ENCODE measurements around the gene PIP.
"Not testable (repeated sequence)": the region's sequence is repeated elsewhere in the genome, so short reads cannot be mapped to it uniquely, and the experiment has no call there.

The PIP gene

DNA sequence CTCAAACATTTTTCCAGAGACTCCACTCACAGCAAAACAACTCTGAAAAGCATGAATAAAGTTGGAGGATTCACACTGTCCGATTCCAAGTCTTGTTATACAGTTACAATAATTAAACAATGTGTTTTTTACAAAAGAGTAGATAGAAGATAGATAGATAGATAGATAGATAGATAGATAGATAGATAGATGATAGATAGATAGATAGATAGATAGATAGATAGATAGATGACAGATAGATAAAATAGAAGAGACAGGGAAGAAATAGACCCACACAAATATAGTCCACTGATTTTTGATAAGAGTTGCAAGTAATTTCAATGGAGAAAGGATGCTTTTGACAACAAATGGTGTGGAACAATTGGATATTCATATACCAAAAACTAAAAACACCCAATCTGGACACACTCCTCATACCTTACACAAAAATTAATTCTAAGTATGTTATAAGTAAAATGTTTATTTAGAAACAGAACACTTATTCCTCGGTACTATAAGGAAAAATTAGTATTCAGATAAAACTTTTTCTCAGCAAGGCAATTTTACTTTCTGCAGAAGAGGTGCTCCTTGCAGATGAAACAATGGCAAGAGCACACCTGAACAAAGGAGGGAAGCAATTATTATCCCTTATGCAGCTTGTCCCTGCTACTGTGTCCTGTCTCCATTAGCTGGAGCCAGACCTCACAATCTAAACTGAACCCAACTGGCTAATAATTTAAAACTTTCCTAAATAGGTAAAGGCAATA, 45.7 kb downstream of the PIP start:
- Histone ChIP-seq H3K4me3 (ENCODE audit: low read length) (no peak overlapping the region), H3K9me3 (ENCODE audit: control insufficient read depth, low read length) (peaks cover 16% of the 10 kb centered on the region), H3K9ac (ENCODE audit: low read length) (no peak overlapping the region), H3K4me1 (ENCODE audit: control insufficient read depth, insufficient read depth, low read length) (no peaks in the 10 kb centered on the region), H3K36me3 (ENCODE audit: control insufficient read depth, insufficient read depth, low read length, severe bottlenecking) (no peaks in the 10 kb centered on the region), H3K27me3 (replicated peaks; ENCODE audit: control insufficient read depth, insufficient read depth, low read length) (no peaks in the 10 kb centered on the region)
- no peak for DNase-seq (ENCODE audit: low read depth)

DNA sequence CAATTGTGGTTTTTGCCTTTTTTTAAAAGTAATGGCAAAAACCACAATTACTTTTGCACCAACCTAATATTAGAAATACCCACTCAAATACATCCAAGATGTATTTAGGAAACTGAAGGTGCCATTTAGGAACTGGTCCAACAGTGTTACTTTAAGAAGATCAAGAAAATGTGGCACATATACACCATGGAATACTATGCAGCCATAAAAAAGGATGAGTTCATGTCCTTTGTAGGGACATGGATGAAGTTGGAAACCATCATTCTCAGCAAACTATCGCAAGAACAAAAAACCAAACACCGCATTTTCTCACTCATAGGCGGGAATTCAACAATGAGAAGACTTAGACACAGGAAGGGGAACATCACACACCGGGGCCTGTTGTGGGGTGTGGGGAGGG, 48.9 kb downstream of the PIP start:
- not testable (repeated sequence) for H3K4me3 ChIP-seq (ENCODE audit: low read length); DNase-seq (ENCODE audit: low read depth); H3K4me1 ChIP-seq (ENCODE audit: control insufficient read depth, insufficient read depth, low read length); H3K9ac ChIP-seq (ENCODE audit: low read length); H3K36me3 ChIP-seq (ENCODE audit: control insufficient read depth, insufficient read depth, low read length, severe bottlenecking); H3K27me3 ChIP-seq (replicated peaks; ENCODE audit: control insufficient read depth, insufficient read depth, low read length)
- H3K9me3 ChIP-seq (ENCODE audit: control insufficient read depth, low read length): peaks cover 16% of the 10 kb centered on the region

DNA sequence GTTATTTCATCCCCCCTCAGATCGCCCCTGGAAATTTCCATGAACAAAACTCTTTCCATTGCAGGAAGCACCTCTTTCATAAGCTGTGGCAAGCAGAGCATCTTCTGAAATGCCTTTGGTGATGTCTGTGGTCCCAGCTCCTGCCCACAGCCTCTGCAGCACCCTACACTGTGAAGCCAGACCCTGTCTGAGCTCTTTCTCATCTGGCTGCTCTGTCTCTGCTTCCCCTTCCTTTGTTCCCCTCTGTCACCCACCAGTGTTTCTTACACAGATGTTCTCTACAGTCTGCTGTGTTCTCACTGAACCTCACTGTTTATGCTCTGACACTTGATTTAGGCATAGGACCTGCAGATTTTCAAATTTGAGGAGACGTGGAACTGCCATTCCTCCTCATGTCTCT, 49.5 kb downstream of the PIP start:
- no peak for DNase-seq (ENCODE audit: low read depth)
- Histone ChIP-seq H3K4me1 (ENCODE audit: control insufficient read depth, insufficient read depth, low read length) (no peaks in the 10 kb centered on the region), H3K9me3 (ENCODE audit: control insufficient read depth, low read length) (peaks cover 16% of the 10 kb centered on the region), H3K27me3 (replicated peaks; ENCODE audit: control insufficient read depth, insufficient read depth, low read length) (peaks cover 5% of the 10 kb centered on the region), H3K36me3 (ENCODE audit: control insufficient read depth, insufficient read depth, low read length, severe bottlenecking) (no peaks in the 10 kb centered on the region), H3K9ac (ENCODE audit: low read length) (no peak overlapping the region), H3K4me3 (ENCODE audit: low read length) (no peak overlapping the region)

DNA sequence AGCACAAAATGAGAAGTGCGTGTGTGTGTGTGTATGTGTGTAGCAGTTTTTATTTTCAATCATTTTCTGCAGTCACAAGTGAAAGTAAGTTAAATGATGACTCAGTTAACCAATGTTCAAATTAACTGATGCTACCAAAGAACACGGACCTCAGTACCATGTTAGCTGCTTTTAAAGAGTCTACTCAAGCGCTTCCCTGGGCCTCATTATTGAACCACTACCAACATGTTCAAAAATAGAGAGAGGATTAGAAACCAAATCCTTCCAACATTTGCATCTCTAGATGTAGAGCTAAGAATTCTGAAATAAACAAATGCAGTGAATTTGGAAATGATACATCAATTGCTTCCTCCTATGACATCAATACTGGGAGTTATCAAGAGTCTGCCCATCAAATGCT, 51.1 kb downstream of the PIP start, which contains the start of gene TAS2R39:
Gene TAS2R39, plus strand, starts transcription at position 396 of the 400 bp plus-strand sequence. Its CDS starts 0 bp downstream, at position 396.
- Histone ChIP-seq H3K9ac (ENCODE audit: low read length) (no peak within 1 kb of the TSS), H3K36me3 (ENCODE audit: control insufficient read depth, insufficient read depth, low read length, severe bottlenecking) (no peaks in the 10 kb centered on the region), H3K4me3 (ENCODE audit: low read length) (no peak within 1 kb of the TSS), H3K27me3 (replicated peaks; ENCODE audit: control insufficient read depth, insufficient read depth, low read length) (peaks cover 5% of the 10 kb centered on the region), H3K4me1 (ENCODE audit: control insufficient read depth, insufficient read depth, low read length) (no peaks in the 10 kb centered on the region), H3K9me3 (ENCODE audit: control insufficient read depth, low read length) (peaks cover 6% of the 10 kb centered on the region)
- DNase-seq (ENCODE audit: low read depth): no peak

DNA sequence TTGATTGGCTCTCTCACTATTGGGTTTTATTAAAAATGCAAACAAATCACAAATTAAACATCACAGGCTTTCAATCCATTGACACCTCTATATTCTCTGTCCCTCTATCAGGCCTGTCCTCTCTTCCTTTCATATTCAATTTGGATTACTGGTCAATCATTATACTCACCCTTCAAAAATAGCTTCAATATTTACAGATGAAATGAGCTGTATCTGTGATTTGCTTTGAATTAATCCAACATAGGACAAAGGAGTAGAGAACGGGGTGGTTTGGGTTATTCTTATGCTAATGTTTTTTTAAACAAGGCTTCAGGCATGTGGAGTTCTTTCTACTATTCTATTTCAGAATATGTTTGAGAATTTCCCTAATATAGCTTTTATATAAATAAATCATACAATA, 53.7 kb downstream of the PIP start:
- no peaks in the 10 kb centered on the region for H3K4me1 ChIP-seq (ENCODE audit: control insufficient read depth, insufficient read depth, low read length)
- no peaks in the 10 kb centered on the region for H3K36me3 ChIP-seq (ENCODE audit: control insufficient read depth, insufficient read depth, low read length, severe bottlenecking)
- H3K9ac ChIP-seq (ENCODE audit: low read length): no peak overlapping the region
- no peaks in the 10 kb centered on the region for H3K9me3 ChIP-seq (ENCODE audit: control insufficient read depth, low read length)
- DNase-seq (ENCODE audit: low read depth): no peak
- peaks cover 5% of the 10 kb centered on the region for H3K27me3 ChIP-seq (replicated peaks; ENCODE audit: control insufficient read depth, insufficient read depth, low read length)
- no peak overlapping the region for H3K4me3 ChIP-seq (ENCODE audit: low read length)

DNA sequence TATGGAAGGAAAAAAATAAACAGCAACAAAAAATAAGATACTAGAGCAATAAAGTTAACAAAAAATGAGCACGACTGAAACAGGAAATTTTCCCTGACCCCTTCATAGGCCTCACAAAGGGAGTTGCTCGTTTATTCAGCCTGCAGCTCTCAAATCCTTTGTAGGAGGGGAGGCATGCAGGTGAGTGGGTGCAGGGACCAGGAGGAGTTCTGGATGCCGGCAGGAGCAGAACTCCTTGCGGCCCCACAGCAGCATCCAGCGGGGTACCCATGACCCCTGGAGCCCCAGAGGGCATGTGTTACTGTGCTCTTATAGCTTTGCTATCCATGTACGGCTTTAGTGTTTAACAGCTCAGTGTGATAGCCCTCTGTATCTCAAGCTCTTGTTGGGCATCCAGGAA, 57.1 kb downstream of the PIP start:
- no peaks in the 10 kb centered on the region for H3K9me3 ChIP-seq (ENCODE audit: control insufficient read depth, low read length)
- no peak overlapping the region for H3K9ac ChIP-seq (ENCODE audit: low read length)
- DNase-seq (ENCODE audit: low read depth): no peak
- H3K4me3 ChIP-seq (ENCODE audit: low read length): no peak overlapping the region
- H3K36me3 ChIP-seq (ENCODE audit: control insufficient read depth, insufficient read depth, low read length, severe bottlenecking): no peaks in the 10 kb centered on the region
- no peaks in the 10 kb centered on the region for H3K27me3 ChIP-seq (replicated peaks; ENCODE audit: control insufficient read depth, insufficient read depth, low read length)
- no peaks in the 10 kb centered on the region for H3K4me1 ChIP-seq (ENCODE audit: control insufficient read depth, insufficient read depth, low read length)

Measured in adipocyte (in vitro differentiated cells).